ENCODE results near the gene B3GAT1.

The B3GAT1 gene

DNA sequence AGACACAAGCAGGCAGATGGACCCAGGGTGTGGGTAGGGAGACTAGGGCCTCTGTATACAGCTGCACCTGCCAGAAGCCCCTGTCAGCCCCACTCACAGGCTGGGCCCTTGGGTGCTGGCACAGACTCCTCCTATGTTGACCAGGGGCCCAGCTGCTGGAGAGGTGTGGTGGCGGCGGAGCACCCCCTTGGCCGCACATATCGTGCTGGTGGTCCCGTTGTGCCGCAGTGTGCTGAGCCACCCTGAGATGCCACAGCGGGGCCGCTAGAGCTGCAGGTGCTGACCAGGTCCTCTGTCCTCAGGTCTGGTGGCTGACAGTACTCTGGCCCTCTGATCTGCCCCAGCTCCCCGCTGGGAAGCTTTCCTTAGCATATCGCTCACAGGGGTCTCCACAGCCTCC, 30.2 kb upstream of the B3GAT1 start:
- DNase-seq (ENCODE audit: low read depth, low spot score) = no peak
- CTCF ChIA-PET = no interaction called here
- TF ChIP-seq, protein P1, sequence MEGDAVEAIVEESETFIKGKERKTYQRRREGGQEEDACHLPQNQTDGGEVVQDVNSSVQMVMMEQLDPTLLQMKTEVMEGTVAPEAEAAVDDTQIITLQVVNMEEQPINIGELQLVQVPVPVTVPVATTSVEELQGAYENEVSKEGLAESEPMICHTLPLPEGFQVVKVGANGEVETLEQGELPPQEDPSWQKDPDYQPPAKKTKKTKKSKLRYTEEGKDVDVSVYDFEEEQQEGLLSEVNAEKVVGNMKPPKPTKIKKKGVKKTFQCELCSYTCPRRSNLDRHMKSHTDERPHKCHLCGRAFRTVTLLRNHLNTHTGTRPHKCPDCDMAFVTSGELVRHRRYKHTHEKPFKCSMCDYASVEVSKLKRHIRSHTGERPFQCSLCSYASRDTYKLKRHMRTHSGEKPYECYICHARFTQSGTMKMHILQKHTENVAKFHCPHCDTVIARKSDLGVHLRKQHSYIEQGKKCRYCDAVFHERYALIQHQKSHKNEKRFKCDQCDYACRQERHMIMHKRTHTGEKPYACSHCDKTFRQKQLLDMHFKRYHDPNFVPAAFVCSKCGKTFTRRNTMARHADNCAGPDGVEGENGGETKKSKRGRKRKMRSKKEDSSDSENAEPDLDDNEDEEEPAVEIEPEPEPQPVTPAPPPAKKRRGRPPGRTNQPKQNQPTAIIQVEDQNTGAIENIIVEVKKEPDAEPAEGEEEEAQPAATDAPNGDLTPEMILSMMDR (IDR thresholded peaks at IDR 0.05; ENCODE audit: insufficient read depth, low read length, missing control alignments) = no peak
- POLR2A ChIA-PET = no interaction called here
- no peak overlapping the region for H3K4me3 ChIP-seq (ENCODE audit: low read depth, low read length)

DNA sequence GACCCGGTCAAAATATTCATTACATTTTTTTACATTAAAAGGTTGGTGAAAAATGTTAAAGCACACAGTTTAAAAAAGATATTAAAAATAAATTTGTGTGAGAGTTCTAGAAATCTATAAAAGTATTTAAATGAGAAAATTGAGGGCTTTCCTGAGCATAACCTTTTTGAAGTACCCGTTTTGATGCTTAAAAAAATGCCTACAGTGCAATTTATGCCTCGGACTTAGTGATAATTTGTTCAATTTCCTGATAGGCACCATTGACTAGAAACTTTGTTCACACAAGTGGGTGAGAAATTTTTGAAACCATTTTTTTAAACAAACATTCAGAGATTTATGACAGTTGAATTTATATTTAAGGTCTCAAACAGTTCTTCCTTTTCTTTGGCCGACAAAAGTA, 29.7 kb upstream of the B3GAT1 start:
- TF ChIP-seq, protein P1 (IDR thresholded peaks at IDR 0.05; ENCODE audit: insufficient read depth, low read length, missing control alignments) = no peak

DNA sequence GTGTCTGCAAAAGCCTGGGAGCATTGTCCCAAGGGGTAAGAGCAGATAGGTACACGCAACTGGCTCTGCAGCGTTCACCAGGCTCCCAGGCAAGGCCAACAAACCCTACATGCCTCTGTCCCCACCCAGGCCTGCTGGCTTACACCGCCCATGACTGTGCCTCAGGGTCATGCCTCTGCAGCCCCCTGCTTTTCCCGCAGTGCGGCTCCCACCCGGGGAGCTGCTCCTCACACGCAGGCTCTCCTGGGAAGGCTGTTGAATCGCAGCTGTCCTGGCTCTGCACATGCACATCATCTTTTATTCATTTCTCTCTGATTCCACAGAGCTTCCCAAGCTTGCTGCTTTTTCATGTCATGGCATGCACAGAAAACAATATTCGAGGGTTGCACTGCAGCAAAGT, 29.2 kb upstream of the B3GAT1 start:
- POLR2A ChIA-PET = no interaction called here
- no peak overlapping the region for H3K4me3 ChIP-seq (ENCODE audit: low read depth, low read length)
- TF ChIP-seq, protein P1 (IDR thresholded peaks at IDR 0.05; ENCODE audit: insufficient read depth, low read length, missing control alignments) = no peak
- no peak for DNase-seq (ENCODE audit: low read depth, low spot score)
- CTCF ChIA-PET = no interaction called here

More for the DNA sequence above, 29.7 kb upstream of the B3GAT1 start:
- no peak for DNase-seq (ENCODE audit: low read depth, low spot score)
- ChIA-PET POLR2A (no interaction called here), CTCF (no interaction called here)
- H3K4me3 ChIP-seq (ENCODE audit: low read depth, low read length) = no peak overlapping the region

DNA sequence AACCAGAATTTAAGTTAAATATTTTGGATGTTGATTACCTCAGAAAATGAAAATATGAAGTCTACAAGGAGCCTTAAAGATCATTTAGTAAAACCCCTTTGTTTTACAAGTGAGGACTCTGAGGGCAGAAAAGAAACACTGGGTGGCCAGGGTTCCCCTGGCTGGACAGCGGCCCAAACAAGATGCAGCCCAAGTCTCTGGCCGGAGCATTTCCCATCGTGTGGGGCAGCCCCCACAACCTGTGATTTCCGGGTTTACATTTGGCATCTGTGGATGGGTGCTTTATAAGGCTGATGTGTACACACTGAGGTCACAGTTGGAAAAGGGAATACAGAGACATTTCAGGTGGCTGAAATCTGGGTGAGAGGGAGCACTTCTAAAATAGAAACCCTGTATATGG, 28.8 kb upstream of the B3GAT1 start:
- H3K4me3 ChIP-seq (ENCODE audit: low read depth, low read length) = no peak overlapping the region
- no peak for DNase-seq (ENCODE audit: low read depth, low spot score)
- ChIA-PET POLR2A (no interaction called here), CTCF (no interaction called here)
- TF ChIP-seq, protein P1 (IDR thresholded peaks at IDR 0.05; ENCODE audit: insufficient read depth, low read length, missing control alignments) = no peak

DNA sequence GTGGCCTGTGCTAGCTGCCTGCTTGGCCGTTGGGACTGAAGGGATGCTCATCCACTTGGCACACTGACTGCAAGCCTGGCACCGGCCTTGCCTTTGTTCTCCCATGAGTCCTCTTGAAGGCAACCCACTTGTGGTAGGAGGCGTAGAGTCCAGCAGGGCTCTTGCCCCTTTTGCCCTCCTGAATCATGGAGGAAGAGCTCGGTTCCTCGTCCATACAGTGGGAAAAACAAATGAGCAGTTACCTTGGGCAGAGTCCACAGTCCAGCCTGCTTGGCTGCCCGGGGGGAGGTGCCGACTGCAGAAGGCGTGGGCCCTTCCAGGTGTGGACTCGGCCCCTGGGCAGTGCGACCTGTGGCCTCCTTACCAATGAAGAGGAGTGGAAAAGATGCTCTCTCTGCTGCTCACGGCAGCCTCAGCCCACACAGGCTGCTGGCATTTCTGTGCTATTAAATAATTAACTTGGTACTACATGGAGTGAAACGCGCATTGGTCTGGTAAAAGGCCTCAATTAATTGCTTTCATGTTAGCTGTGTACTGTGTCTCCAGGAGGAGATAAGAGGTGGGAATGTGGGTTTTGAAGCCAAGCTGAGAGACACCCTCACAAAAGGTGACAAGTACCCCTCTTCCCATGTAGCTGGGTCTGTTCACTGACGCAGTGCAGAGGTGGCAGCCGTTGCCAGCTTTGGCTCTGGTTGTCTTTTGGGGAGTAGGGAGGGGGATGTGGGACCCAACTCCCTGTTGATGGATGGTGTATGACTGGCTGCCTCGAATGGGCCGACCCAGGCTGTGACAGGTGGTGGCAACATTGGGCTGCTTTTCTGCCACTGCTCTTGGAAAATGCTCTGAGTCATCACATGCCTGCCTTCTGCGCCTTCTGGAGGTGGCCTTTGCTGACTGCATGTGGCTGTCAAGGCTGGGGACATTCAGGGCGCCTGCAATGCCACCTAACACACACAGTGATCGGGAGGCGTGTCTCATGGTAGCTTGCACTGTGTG, 26.8 kb upstream of the B3GAT1 start:
- CTCF ChIA-PET = no interaction called here
- TF ChIP-seq, protein P1 (IDR thresholded peaks at IDR 0.05; ENCODE audit: insufficient read depth, low read length, missing control alignments) = no peak
- no peak overlapping the region for H3K4me3 ChIP-seq (ENCODE audit: low read depth, low read length)
- DNase-seq (ENCODE audit: low read depth, low spot score) = no peak
- POLR2A ChIA-PET = no interaction called here

GRCh38 chr11:134437821-134438220, 25.8 kb upstream of the B3GAT1 start:
- CTCF ChIA-PET = no interaction called here
- TF ChIP-seq, protein P1 (IDR thresholded peaks at IDR 0.05; ENCODE audit: insufficient read depth, low read length, missing control alignments) = no peak

More at GRCh38 chr11:134437821-134438220, 25.8 kb upstream of the B3GAT1 start:
- H3K4me3 ChIP-seq (ENCODE audit: low read depth, low read length) = no peak overlapping the region
- no peak for DNase-seq (ENCODE audit: low read depth, low spot score)
- POLR2A ChIA-PET = no interaction called here
